Upper lobe of left lung (tissue), 4 donors: ENCODE results near the gene KDM4F.

ENCODE experiments used
- EP300 ChIP-seq, 4 donors: sonication (generic); formaldehyde crosslinking; IDR thresholded peaks; one replicate each; pipeline ENCODE4 v1.5.1; 2017; ENCODE audit warnings: antibody characterized with exemption in 4 of 4, control low read depth in 2 of 4
- POLR2A ChIP-seq, 4 donors: fragments of 450-650 bp; IDR thresholded peaks; one replicate each; pipeline ENCODE4 v1.5.1; 2016 to 2017; ENCODE audit warnings: antibody characterized with exemption in 4 of 4, mild to moderate bottlenecking in 2 of 4
- TF ChIP-seq, protein P1 (sequence below), 6 experiments: fragments of 450-650 bp in 4 of 6; fragments of 200-600 bp in 2 of 6; sonication (generic) in 2 of 6; IDR thresholded peaks; one replicate each; pipeline ENCODE4 v1.5.1; 2016 to 2019; ENCODE audit warnings: antibody characterized with exemption in 6 of 6

DNA sequence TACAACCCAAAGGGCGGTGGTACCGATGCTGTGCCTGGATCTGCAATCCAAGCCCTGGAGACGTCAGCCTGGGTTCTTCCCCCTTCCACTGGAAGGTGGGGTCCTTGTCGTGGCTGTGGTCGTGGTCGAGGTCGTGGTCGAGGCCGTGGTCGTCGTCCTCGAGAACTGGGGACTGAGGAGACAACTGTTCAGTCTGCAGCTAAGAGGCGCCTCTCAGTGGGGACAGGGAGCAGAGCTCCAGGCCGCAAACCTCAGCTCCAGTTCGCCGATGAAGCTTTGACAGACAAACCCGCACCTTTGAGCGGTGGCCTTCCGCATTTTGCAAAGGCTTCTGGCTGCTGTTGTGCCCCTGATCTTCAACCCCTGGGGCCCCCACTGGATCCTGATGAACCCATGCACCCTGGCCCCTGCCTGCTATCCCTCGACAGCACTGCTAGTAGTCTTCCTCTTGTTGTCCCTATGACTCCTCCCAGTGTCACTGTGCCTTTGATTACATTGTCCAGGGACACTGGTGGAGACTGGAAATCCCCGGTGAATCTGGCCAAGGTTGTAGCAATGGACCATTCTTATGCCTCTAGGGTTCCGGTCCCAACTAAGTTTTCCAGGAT is 1.5 kb downstream of the KDM4F start:
- TF ChIP-seq, protein P1, sequence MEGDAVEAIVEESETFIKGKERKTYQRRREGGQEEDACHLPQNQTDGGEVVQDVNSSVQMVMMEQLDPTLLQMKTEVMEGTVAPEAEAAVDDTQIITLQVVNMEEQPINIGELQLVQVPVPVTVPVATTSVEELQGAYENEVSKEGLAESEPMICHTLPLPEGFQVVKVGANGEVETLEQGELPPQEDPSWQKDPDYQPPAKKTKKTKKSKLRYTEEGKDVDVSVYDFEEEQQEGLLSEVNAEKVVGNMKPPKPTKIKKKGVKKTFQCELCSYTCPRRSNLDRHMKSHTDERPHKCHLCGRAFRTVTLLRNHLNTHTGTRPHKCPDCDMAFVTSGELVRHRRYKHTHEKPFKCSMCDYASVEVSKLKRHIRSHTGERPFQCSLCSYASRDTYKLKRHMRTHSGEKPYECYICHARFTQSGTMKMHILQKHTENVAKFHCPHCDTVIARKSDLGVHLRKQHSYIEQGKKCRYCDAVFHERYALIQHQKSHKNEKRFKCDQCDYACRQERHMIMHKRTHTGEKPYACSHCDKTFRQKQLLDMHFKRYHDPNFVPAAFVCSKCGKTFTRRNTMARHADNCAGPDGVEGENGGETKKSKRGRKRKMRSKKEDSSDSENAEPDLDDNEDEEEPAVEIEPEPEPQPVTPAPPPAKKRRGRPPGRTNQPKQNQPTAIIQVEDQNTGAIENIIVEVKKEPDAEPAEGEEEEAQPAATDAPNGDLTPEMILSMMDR (IDR thresholded peaks at IDR 0.05): no peak
- TF ChIP-seq POLR2A (IDR thresholded peaks at IDR 0.05): no peak
- no peak for TF ChIP-seq EP300 (IDR thresholded peaks at IDR 0.05)
